AG09319 (cell line): ENCODE results near the gene TDRD5.

Source experiments
- DNase-seq: peaks from one replicate; pipeline ENCODE4 v3.0.0-alpha.2; 2010; ENCODE audit warnings: low read depth; ENCODE audit errors: extremely low read depth
- TF ChIP-seq, protein P1 (sequence below): IDR thresholded peaks from 2 replicates; pipeline ENCODE4 v1.5.1; 2011; ENCODE audit warnings: low read depth, mild to moderate bottlenecking, inconsistent platforms, low read length, moderate library complexity

TDRD5 gene

DNA sequence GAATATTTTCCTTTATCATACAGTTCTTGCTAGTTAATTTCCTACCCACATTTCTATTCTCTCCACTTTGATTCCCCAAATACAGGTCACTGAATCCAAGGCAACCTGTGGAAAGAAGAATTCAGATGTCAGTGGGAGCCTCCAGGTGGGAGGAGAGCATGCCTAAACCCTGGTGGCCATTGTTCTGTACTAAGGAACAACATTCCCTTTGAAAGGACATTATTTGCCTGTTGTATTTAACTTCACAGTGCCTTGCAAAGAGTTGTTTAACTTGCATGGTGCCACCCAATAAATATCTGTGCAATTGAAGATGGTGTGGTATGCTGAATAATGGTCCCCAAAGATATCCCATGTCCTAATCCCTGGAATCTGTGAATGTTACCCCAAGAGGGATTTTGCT lies 37.2 kb upstream of the TDRD5 start:
- TF ChIP-seq, protein P1, sequence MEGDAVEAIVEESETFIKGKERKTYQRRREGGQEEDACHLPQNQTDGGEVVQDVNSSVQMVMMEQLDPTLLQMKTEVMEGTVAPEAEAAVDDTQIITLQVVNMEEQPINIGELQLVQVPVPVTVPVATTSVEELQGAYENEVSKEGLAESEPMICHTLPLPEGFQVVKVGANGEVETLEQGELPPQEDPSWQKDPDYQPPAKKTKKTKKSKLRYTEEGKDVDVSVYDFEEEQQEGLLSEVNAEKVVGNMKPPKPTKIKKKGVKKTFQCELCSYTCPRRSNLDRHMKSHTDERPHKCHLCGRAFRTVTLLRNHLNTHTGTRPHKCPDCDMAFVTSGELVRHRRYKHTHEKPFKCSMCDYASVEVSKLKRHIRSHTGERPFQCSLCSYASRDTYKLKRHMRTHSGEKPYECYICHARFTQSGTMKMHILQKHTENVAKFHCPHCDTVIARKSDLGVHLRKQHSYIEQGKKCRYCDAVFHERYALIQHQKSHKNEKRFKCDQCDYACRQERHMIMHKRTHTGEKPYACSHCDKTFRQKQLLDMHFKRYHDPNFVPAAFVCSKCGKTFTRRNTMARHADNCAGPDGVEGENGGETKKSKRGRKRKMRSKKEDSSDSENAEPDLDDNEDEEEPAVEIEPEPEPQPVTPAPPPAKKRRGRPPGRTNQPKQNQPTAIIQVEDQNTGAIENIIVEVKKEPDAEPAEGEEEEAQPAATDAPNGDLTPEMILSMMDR, result no peak
- no peak for DNase-seq

DNA sequence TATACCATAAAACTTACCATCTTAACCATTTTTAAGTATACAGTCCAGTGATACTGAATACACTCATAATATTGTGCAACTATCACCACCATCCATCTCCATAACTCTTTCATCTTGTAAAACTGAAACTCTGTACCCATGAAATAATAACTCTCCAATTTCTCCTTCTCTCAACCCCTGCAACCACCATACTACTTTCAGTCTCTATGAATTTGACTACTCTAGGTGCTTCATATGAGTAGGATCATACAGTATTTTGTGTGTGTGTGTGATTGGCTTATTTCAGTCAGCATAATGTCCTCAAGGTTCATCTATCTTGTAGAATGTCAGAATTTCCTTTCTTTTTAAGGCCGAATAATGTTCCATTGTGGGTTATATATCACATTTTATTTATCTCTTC lies 33.6 kb upstream of the TDRD5 start:
- no peak for DNase-seq

DNA sequence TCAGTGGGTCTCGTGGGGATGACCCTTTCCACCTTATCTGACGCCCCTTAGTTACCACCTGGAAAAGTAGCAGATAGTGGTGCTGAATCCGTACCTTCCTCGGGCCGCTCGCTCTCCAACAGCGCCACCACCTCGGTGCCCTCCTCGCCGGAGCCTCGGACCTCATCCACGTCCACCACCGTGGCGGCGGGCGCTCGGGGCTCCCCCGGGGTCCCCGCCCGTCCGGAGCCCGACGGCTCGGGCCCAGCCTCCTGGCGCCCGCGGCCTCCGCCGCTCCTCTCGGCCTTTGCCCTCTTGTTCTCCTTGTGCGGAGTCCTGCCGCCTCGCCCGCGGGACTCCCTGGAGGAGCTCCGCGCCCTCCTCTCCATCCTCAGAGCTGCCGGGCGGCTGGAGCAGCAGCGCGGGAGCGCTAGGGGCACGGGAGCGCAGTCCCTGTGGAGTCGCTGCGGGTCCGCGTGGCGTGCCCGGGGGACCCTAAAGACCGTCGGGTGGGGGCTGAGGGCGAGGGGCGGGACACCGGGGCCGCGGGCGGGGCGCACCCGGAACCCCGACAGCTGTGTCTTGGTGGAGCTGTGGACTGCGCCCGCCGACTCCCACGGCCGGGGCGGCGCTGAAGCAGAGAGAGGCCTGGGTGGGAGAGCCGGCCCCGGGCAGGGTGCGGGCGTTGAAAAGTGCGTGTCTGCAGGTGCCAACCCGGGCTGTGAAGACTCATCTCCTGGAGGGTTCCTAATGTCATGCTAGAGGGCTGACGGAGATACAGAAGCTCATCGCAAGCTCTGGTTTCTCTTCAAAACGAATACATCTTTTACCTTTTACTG lies 15.9 kb upstream of the TDRD5 start, which contains the start of gene NPHS2:
Gene NPHS2, minus strand, starts transcription at position 452 of the 818 bp plus-strand sequence. Its CDS starts 84 bp downstream, at position 368.
- DNase-seq, result no peak
- TF ChIP-seq, protein P1, result no peak

More for the DNA sequence above, 33.6 kb upstream of the TDRD5 start:
- TF ChIP-seq, protein P1, result no peak

DNA sequence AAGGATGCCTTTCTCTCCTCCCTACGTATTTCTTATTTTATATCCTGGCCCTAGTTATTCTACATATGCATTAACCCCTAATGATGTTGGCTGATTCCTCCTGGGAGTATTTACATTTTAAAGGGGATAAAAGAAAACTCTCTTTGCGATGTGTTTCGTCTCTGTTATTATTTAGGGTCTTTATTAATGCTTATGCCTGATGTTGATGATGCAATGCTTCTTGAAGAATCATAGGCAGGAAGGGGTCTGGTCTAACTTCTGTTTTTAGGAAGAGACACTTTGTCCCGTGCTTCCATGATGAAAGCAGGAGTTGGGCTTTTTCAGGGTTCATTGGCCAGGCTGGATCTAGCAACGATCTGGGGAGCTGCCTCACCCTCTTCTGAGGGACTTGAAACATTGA lies 15.1 kb upstream of the TDRD5 start:
- TF ChIP-seq, protein P1, result no peak
- no peak for DNase-seq

DNA sequence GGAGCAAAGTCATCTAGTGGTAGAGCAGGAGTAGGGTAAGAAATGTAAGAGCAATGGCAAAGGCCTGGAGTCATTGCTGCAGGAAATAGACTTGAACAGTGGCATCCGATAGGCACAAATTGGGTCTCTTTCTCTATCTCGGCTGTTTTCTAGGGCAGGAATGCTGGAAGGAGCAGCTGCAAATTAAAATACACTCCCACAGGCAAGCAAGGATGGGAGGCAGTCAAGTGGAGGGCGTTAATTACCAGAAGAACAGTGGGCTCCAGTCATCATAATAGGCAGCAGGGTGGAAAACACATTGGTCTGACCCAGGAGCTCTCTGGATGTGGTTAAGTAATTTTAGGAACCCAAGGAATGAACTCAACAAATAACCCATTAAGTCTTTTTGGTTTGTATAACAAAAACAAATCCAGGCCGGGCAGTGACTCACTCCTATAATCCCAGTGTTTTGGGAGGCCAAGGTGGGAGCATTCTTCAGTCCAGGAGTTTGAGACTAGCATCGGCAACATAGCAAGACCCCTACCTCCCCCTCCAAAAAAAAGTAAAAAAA lies 7.8 kb upstream of the TDRD5 start:
- TF ChIP-seq, protein P1, result no peak
- no peak for DNase-seq

DNA sequence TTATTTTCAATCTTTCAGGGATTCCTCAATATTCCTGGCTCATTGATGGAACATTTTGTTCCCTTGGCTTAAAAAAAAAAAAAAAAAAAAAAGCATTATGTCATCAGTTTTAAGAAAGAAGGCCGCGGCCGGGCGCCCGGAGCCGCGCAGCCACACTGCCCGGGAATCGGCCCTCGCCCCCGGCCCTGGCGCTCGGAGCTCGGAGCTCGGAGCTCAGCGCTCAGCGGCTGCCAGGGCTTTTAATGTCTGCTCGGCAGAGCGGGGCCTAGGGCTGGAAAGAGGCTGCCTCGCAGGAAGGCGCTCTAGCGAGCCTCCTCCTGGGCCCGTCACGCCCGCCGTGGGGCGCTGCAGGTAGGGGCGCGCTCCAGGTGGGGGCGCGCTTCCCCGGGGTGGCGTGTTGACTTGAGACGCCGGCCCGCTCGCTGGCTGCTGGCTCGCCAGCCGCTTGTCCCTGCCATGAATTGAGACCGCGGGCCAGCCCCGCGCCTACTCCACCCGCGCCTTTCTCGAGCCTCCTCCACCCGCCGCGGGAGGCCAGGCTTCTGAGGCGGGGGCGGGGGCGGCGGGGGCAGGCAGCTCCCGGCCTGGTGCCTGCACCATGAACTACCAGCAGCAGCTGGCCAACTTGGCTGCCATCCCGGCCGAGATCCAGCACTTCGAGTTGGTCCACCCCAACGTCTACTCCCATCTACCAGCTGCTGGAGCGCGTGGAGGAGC lies 5.4 kb upstream of the TDRD5 start:
- no peak for DNase-seq
- TF ChIP-seq, protein P1, result no peak; the same call in 1 of the 2 replicates

DNA sequence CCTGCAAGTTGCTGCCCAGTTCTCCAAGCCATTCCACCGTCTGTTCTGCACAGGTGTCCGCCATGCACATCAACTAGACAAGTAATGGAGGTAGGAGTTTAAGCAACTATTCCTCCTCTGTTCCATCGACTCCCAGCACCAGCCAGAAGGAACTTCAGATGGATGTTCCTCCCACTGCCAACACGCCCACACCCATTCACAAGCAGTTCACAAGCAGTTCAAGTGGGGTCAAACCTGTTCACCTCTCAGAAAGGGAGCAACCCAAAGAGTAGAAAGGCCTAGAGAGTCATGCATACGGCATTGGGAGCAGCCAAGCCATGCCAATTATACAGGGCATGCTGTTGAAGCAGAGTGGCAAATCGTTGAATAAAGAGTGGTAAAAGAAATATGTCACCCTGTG lies 4.3 kb upstream of the TDRD5 start:
- TF ChIP-seq, protein P1, result no peak
- no peak for DNase-seq
